GM15510 (cell line): ENCODE results near the gene PAX6.

Experiments
- POLR2A ChIP-seq: IDR thresholded peaks from 3 replicates; pipeline ENCODE4 v1.6.1; 2011; ENCODE audit warnings: borderline replicate concordance; ENCODE audit not compliant: insufficient read length; ENCODE audit errors: extremely low read depth

Gene PAX6

GRCh38 chr11:31799435-31800397 is 11.4 kb downstream of the PAX6 start:
- TF ChIP-seq POLR2A, result no peak

- TF ChIP-seq POLR2A, result no peak
Observed at GRCh38 chr11:31798554-31799434, 12.3 kb downstream of the PAX6 start.

GRCh38 chr11:31798057-31798553 is 13.0 kb downstream of the PAX6 start:
- no peak for TF ChIP-seq POLR2A

- no peak for TF ChIP-seq POLR2A
Observed at GRCh38 chr11:31797190-31798056, 13.7 kb downstream of the PAX6 start.

GRCh38 chr11:31796499-31797189 is 14.5 kb downstream of the PAX6 start:
- no peak for TF ChIP-seq POLR2A

- no peak for TF ChIP-seq POLR2A
Observed at GRCh38 chr11:31795706-31796498, 15.2 kb downstream of the PAX6 start.

GRCh38 chr11:31794548-31794947 is 16.6 kb downstream of the PAX6 start:
- TF ChIP-seq POLR2A, result no peak

- no peak for TF ChIP-seq POLR2A
Observed at GRCh38 chr11:31793264-31793663, 17.9 kb downstream of the PAX6 start.

GRCh38 chr11:31792456-31792855 is 18.7 kb downstream of the PAX6 start:
- no peak for TF ChIP-seq POLR2A

- TF ChIP-seq POLR2A, result no peak
Observed at GRCh38 chr11:31792036-31792435, 19.1 kb downstream of the PAX6 start.

- TF ChIP-seq POLR2A, result no peak
Observed at GRCh38 chr11:31790649-31791048, 20.5 kb downstream of the PAX6 start.

- no peak for TF ChIP-seq POLR2A
Observed at GRCh38 chr11:31788085-31788484, 23.0 kb downstream of the PAX6 start.
